Stomach (tissue), 4 donors: ENCODE measurements around the gene ACTG1.

Source experiments
- CTCF ChIP-seq, 7 experiments: fragments of 450-650 bp in 4 of 7; fragments of 200-600 bp in 3 of 7; sonication (generic) in 3 of 7; IDR thresholded peaks; one replicate each; pipeline ENCODE4 v1.5.1; 2016 to 2019; ENCODE audit warnings: antibody characterized with exemption in 7 of 7, control low read depth in 2 of 7, mild to moderate bottlenecking in 1 of 7
- POLR2A ChIP-seq, 4 donors: fragments of 450-650 bp; IDR thresholded peaks; one replicate each; pipeline ENCODE4 v1.6.1; 2016; ENCODE audit warnings: antibody characterized with exemption in 4 of 4, control low read depth in 2 of 4, mild to moderate bottlenecking in 1 of 4, moderate library complexity in 1 of 4

- TF ChIP-seq CTCF (IDR thresholded peaks at IDR 0.05) (no peak), POLR2A (IDR thresholded peaks at IDR 0.05) (no peak)
Measured at GRCh38 chr17:81551458-81552243, 39.1 kb upstream of the ACTG1 start.
